ENCODE data around the gene NAA40.

Gene NAA40

GRCh38 chr11:63978551-63979239, 39.9 kb downstream of the NAA40 start:
- H3K27ac ChIP-seq: peak overlapping the region; percentile 99
- TF ChIP-seq, protein P1, sequence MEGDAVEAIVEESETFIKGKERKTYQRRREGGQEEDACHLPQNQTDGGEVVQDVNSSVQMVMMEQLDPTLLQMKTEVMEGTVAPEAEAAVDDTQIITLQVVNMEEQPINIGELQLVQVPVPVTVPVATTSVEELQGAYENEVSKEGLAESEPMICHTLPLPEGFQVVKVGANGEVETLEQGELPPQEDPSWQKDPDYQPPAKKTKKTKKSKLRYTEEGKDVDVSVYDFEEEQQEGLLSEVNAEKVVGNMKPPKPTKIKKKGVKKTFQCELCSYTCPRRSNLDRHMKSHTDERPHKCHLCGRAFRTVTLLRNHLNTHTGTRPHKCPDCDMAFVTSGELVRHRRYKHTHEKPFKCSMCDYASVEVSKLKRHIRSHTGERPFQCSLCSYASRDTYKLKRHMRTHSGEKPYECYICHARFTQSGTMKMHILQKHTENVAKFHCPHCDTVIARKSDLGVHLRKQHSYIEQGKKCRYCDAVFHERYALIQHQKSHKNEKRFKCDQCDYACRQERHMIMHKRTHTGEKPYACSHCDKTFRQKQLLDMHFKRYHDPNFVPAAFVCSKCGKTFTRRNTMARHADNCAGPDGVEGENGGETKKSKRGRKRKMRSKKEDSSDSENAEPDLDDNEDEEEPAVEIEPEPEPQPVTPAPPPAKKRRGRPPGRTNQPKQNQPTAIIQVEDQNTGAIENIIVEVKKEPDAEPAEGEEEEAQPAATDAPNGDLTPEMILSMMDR (conservative IDR thresholded peaks at IDR 0.05): no peak

GRCh38 chr11:63979426-63979825, 40.6 kb downstream of the NAA40 start:
- TF ChIP-seq, protein P1 (conservative IDR thresholded peaks at IDR 0.05): peak; percentile 28
- H3K27ac ChIP-seq: peak overlapping the region; percentile 99

DNA sequence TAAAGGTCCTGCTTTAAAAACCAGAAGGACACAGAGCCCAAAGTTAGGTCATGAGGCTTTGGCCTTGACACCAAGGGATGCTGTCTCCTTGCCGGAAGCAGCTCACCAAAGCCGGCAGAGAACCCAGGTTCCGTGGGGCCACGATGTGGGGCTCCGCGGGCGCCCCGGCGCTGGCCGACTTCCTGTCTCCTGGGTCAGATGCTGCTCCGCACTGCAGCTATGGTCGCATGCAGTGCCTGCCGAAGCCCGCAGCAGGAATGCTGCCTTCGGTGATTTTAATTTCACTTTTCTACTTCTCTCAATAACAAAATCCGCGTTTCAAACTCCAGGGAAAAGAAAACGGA, 47.0 kb downstream of the NAA40 start:
- TF ChIP-seq, protein P1 (conservative IDR thresholded peaks at IDR 0.05): no peak

DNA sequence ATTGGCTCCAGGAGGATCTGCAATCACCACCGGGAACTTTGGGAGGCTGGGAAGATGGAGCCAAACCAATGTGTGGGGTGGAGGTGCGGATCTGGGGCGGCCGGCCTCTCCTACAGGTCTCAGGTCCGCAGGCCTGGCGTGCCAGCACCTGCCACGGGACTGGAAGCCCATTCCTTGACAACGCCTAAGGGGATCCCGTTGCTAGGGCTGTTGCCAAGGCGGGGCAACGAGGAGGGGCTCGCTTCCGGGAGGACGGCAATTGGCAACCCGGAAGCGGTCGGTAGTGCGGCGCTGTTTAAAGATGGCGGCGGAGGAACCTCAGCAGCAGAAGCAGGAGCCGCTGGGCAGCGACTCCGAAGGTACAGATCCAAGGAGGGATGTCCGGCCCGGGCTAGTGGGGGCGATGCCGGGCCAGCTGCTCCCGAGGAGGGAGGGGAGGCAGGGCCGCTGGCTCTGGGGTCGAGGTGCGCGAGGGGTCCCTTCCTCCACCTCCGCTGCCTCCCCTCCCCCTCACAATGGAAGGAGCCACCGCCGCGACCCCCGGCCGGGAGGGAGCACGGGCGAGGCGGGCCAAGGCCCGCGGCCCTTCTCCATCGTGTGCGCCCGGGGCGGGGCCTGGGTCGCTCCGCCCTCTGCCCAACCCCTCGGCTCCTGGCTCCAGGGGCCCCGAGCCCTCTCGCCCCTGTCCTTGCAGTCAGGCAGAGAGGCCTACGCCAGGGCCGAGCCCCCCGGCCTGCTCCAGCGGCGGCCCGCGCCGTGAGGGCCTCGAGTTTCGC, 47.5 kb downstream of the NAA40 start, which contains the start of gene OTUB1:
Gene OTUB1, plus strand, starts transcription at position 283 of the 776 bp plus-strand sequence. Its CDS starts 19 bp downstream, at position 302.
- TF ChIP-seq, protein P1 (conservative IDR thresholded peaks at IDR 0.05): no peak
- H3K27ac ChIP-seq: peak within 1 kb of the TSS; percentile 99

More for the DNA sequence above, 47.0 kb downstream of the NAA40 start:
- H3K27ac ChIP-seq: peak overlapping the region; percentile 99

GRCh38 chr11:63986932-63987513, 48.2 kb downstream of the NAA40 start:
- peak overlapping the region; percentile 99 for H3K27ac ChIP-seq
- TF ChIP-seq, protein P1 (conservative IDR thresholded peaks at IDR 0.05): no peak

DNA sequence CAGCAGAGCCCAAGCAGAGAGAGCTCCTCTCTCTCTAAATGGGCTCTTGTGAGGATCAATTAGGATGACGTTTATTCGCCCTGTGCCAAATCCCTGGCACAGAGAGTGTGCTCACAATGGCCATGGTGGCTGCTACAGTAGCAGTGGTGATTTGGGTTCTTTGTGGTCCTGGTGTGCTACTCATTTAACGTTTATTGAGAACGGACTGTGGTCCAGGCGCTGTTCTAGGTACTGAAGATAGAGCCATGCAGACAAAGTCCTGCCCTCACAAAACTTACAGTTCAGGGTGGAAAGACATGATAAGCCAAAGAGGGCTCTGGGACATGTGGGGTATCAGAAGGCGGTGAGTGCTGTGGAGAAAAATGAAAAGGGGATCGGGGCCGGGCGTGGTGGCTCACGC, 52.8 kb downstream of the NAA40 start:
- H3K27ac ChIP-seq: no peak overlapping the region
- TF ChIP-seq, protein P1 (conservative IDR thresholded peaks at IDR 0.05): no peak

GRCh38 chr11:63993100-63993499, 54.3 kb downstream of the NAA40 start:
- TF ChIP-seq, protein P1 (conservative IDR thresholded peaks at IDR 0.05): no peak
- H3K27ac ChIP-seq: no peak overlapping the region
